Breast epithelium (tissue), 4 donors: ENCODE data around the gene PLA2G12A. TPM values are rescaled to one million over a fixed set of nuclear protein-coding genes. Genes with fewer than 3 reads are reported as not detected.

Source experiments
- DNase-seq, 2 donors: peaks; one replicate each; pipeline ENCODE4 v3.0.0-alpha.2; 2019; ENCODE audit warnings: low spot score in 2 of 2
- H3K27ac ChIP-seq, 2 donors: fragments of 200-600 bp; sonication (generic) in 1 of 2; one replicate each; pipeline ENCODE4 v1.5.1; 2016 to 2019; ENCODE audit warnings: mild to moderate bottlenecking in 1 of 2
- H3K27me3 ChIP-seq, 2 donors: fragments of 200-600 bp; sonication (generic) in 1 of 2; one replicate each; pipeline versions ENCODE4 v1.5.1 to v1.6.0; 2017 to 2019; ENCODE audit warnings: control low read depth in 1 of 2, mild to moderate bottlenecking in 1 of 2
- H3K36me3 ChIP-seq: fragments of 200-600 bp; one replicate; pipeline ENCODE4 v1.5.1; 2019
- H3K4me1 ChIP-seq, 2 donors: fragments of 200-600 bp; sonication (generic); one replicate each; pipeline ENCODE4 v1.5.1; 2016 to 2019; ENCODE audit warnings: control low read depth in 1 of 2
- H3K4me3 ChIP-seq, 3 donors: fragments of 200-600 bp; sonication (generic); 1 replicate in 2 of 3; 2 replicates in 1 of 3; pipeline ENCODE4 v1.5.1; 2016 to 2019; ENCODE audit warnings: mild to moderate bottlenecking in 3 of 3, moderate library complexity in 2 of 3
- H3K9me3 ChIP-seq, 2 donors: fragments of 200-600 bp; sonication (generic) in 1 of 2; one replicate each; pipeline ENCODE4 v1.5.1; 2016 to 2019; ENCODE audit warnings: control low read depth in 1 of 2
- CTCF ChIP-seq, 3 donors: fragments of 450-650 bp; IDR thresholded peaks; one replicate each; pipeline ENCODE4 v1.5.1; 2016 to 2017; ENCODE audit warnings: antibody characterized with exemption in 3 of 3, mild to moderate bottlenecking in 3 of 3, moderate library complexity in 3 of 3
- POLR2A ChIP-seq: fragments of 450-650 bp; IDR thresholded peaks from one replicate; pipeline ENCODE4 v1.6.1; 2016; ENCODE audit warnings: antibody characterized with exemption, mild to moderate bottlenecking, moderate library complexity
- POLR2AphosphoS5 ChIP-seq, 3 donors: sonication (generic); formaldehyde crosslinking; IDR thresholded peaks; one replicate each; pipeline ENCODE4 v1.6.1; 2017; ENCODE audit warnings: antibody characterized with exemption in 3 of 3
- intact Hi-C: fragments of 100-400 bp; cut with DNase I; formaldehyde crosslinking; loops from one replicate; pipeline ENCODE4 v1.15.1; 2023; ENCODE audit warnings: low total_unique reads
- total RNA-seq, 3 donors: library from RNA; depleted of rRNA; stranded (reverse); fragments of >200 nt; gene quantifications; one replicate each; pipeline ENCODE4 v1.1.0, GENCODE V29; 2016

PLA2G12A gene
- total RNA-seq, 3 donors from 2014 or later, result 23.3 to 24.6 (median 23.7) TPM

- H3K27ac ChIP-seq, result no peak overlapping the region
- H3K36me3 ChIP-seq, result no peaks in the 10 kb centered on the region
- no peaks in the 10 kb centered on the region for H3K27me3 ChIP-seq
- no peak for DNase-seq
- TF ChIP-seq CTCF (IDR thresholded peaks at IDR 0.05) (no peak), POLR2AphosphoS5 (IDR thresholded peaks at IDR 0.05) (no peak), POLR2A (no peak)
- no peak overlapping the region for H3K4me3 ChIP-seq
- intact Hi-C loops, result no loop called here
- H3K4me1 ChIP-seq, result no peaks in the 10 kb centered on the region
- no peaks in the 10 kb centered on the region for H3K9me3 ChIP-seq
These were observed 18.2 kb upstream of the PLA2G12A start for GRCh38 chr4:109748114-109748513.

GRCh38 chr4:109746728-109747127, 16.9 kb upstream of the PLA2G12A start:
- Histone ChIP-seq H3K27me3 (no peaks in the 10 kb centered on the region), H3K36me3 (no peaks in the 10 kb centered on the region), H3K4me1 (no peaks in the 10 kb centered on the region), H3K27ac (no peak overlapping the region), H3K9me3 (no peaks in the 10 kb centered on the region), H3K4me3 (no peak overlapping the region)
- intact Hi-C loops, result no loop called here
- TF ChIP-seq POLR2AphosphoS5 (IDR thresholded peaks at IDR 0.05) (no peak), POLR2A (no peak), CTCF (IDR thresholded peaks at IDR 0.05) (no peak)
- no peak for DNase-seq

GRCh38 chr4:109745830-109746229, 16.0 kb upstream of the PLA2G12A start:
- Histone ChIP-seq H3K36me3 (no peaks in the 10 kb centered on the region), H3K27ac (no peak overlapping the region), H3K4me3 (no peak overlapping the region), H3K27me3 (no peaks in the 10 kb centered on the region), H3K4me1 (no peaks in the 10 kb centered on the region), H3K9me3 (no peaks in the 10 kb centered on the region)
- no peak for DNase-seq
- intact Hi-C loops, result no loop called here
- TF ChIP-seq POLR2A (no peak), POLR2AphosphoS5 (IDR thresholded peaks at IDR 0.05) (no peak), CTCF (IDR thresholded peaks at IDR 0.05) (no peak)

- DNase-seq, result no peak
- Histone ChIP-seq H3K27ac (no peak overlapping the region), H3K9me3 (no peaks in the 10 kb centered on the region), H3K4me3 (no peak overlapping the region), H3K4me1 (no peaks in the 10 kb centered on the region), H3K36me3 (no peaks in the 10 kb centered on the region), H3K27me3 (no peaks in the 10 kb centered on the region)
- intact Hi-C loops, result no loop called here
- no peak for TF ChIP-seq POLR2AphosphoS5 (IDR thresholded peaks at IDR 0.05)
- TF ChIP-seq CTCF (IDR thresholded peaks at IDR 0.05), result no peak
- no peak for TF ChIP-seq POLR2A
These were observed 9.7 kb upstream of the PLA2G12A start for GRCh38 chr4:109739547-109739946.

- Histone ChIP-seq H3K4me1 (no peaks in the 10 kb centered on the region), H3K27ac (no peak overlapping the region), H3K36me3 (no peaks in the 10 kb centered on the region), H3K4me3 (no peak overlapping the region), H3K9me3 (no peaks in the 10 kb centered on the region), H3K27me3 (no peaks in the 10 kb centered on the region)
- intact Hi-C loops, result no loop called here
- no peak for DNase-seq
- no peak for TF ChIP-seq POLR2A
- no peak for TF ChIP-seq CTCF (IDR thresholded peaks at IDR 0.05)
- no peak for TF ChIP-seq POLR2AphosphoS5 (IDR thresholded peaks at IDR 0.05)
These were observed 8.4 kb upstream of the PLA2G12A start for GRCh38 chr4:109738104-109738872.
